ENCODE measurements around the gene OR1I1.

Gene OR1I1

DNA sequence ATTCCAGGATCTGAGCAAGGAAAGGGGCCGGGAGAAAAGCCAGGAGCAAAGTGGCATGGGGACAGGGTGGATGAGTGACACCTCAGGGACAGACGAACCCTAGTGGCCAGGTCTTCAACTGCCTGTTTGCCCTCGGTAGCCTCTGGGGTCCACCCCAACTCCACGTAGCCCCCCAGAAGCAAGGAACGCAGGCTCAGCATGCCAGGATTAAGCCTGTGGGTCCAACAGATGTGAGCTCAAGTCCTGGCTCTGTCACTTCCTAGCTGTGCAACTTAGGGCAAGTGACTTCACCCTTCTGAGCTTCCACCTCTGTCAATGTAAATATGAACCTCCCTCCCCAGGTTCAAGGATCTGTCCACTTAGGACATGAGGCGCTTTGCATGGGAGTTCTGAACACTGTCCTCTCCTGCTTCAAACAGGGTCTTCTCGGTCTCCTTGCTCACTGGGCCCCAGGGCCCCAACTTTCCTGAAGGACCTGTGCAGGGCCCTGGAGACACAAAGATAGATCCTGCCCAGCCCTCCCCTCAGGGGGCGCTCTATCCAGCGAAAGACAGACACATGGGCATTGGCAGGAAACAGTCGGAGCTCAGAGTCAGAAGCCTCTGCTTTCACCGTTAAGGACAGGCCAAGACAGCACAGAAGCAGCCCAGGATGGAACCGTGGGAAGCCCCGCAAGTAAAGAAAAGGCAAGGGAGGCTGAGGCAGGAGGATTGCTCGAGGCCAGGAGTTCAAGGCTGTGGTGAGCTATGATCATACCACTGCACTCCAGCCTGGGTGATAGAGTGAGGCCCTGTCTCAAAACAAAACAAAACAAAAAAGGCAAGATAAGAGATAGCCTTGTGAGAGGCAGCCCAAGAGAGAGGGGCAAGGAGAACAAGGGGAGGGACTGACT is 38.4 kb downstream of the OR1I1 start:
- DNase-seq (ENCODE audit: extremely low spot score), result no peak
- ChIA-PET CTCF (interaction anchor here (1.6 to 2.1 kb wide), 2 partner anchors 19 to 22 kb away, joined by 3 to 9 read pairs; no protein-coding TSS in a partner anchor), POLR2A (no interaction called here)
- TF ChIP-seq, protein P1, sequence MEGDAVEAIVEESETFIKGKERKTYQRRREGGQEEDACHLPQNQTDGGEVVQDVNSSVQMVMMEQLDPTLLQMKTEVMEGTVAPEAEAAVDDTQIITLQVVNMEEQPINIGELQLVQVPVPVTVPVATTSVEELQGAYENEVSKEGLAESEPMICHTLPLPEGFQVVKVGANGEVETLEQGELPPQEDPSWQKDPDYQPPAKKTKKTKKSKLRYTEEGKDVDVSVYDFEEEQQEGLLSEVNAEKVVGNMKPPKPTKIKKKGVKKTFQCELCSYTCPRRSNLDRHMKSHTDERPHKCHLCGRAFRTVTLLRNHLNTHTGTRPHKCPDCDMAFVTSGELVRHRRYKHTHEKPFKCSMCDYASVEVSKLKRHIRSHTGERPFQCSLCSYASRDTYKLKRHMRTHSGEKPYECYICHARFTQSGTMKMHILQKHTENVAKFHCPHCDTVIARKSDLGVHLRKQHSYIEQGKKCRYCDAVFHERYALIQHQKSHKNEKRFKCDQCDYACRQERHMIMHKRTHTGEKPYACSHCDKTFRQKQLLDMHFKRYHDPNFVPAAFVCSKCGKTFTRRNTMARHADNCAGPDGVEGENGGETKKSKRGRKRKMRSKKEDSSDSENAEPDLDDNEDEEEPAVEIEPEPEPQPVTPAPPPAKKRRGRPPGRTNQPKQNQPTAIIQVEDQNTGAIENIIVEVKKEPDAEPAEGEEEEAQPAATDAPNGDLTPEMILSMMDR (IDR thresholded peaks at IDR 0.05; ENCODE audit: control extremely low read depth, extremely low read depth, low read depth, missing control alignments), result no peak

DNA sequence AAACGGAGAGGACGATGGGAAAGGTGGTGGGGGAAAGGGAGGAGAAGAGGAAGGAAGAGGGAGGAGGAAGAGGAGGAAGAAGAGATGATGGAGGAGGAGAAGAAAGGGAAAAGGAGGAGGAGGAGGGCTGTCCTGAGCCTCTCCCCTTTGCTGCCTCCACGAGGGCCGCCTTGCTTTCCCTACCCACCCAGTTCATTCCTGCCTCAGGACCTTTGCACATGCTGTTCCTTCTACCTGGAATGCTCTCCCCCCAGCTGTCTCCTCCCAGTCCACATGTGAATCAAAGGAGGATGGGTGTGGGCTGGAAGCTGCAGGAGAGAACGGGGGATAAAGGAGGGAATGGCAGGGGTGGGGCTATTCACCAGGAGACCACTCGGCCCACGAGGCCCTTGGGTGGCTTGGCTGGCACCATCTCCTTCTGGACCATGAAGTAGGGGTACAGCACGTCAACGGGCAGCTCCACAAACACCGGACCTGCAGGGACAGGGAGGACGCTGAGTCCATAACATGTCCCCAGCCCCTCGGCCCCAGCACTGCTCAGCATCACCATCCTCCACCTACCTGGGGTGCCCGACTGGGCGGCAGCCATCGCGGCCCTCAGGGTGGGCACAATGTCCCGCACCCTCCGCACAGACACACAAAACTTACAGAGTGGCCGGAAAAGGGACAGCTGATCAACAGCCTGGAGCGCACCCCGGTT is 40.5 kb downstream of the OR1I1 start:
- ChIA-PET CTCF (interaction anchor here (1.5 to 2.0 kb wide), 2 partner anchors 22 to 27 kb away, joined by 4 to 8 read pairs; no protein-coding TSS in a partner anchor), POLR2A (no interaction called here)
- no peak for DNase-seq (ENCODE audit: extremely low spot score)
- TF ChIP-seq, protein P1 (IDR thresholded peaks at IDR 0.05; ENCODE audit: control extremely low read depth, extremely low read depth, low read depth, missing control alignments), result no peak

DNA sequence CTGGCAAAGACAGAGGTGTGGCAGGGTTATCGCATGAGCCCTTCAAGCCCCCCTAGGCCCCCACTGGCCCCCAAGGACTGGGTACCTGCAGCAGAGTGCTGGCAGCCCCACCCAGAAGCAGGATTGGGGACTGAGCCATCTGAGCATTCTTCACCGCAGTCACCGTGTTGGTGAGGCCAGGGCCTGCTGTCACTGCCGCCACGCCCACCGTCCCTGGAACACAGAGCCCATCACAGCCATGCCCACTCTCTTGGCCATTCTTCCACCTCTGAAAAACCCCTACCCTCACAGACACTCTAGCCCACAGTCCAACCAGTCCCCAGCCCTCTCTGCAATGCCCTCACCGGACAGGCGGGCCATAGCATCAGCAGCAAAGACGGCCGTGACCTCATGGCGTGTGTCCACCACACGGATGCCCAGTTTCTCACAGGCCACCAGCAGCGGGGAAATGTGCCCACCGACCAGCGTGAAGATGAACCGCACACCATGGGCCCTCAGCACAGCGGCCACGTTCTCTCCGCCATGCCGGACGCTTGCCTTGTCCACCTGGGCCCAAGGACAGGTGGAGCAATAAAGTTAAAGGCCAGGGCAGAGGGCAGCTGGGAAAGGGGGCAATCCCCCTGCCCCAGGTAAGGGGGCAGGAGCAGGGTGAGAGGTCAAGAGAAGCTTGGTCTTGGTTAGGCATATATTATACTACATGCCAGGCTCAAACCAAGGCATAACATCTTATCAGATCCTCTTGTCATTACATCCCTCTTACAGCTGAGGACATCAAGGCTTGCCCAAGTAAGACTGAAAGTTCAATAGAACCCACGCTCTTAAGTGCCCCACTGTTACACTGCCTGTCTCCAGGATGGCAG is 41.2 kb downstream of the OR1I1 start:
- TF ChIP-seq, protein P1 (IDR thresholded peaks at IDR 0.05; ENCODE audit: control extremely low read depth, extremely low read depth, low read depth, missing control alignments), result no peak
- ChIA-PET CTCF (interaction anchor here (1.4 to 3.5 kb wide), 6 partner anchors 13 to 31 kb away, joined by 4 to 13 read pairs (median 6); no protein-coding TSS in a partner anchor), POLR2A (no interaction called here)
- no peak for DNase-seq (ENCODE audit: extremely low spot score)

DNA sequence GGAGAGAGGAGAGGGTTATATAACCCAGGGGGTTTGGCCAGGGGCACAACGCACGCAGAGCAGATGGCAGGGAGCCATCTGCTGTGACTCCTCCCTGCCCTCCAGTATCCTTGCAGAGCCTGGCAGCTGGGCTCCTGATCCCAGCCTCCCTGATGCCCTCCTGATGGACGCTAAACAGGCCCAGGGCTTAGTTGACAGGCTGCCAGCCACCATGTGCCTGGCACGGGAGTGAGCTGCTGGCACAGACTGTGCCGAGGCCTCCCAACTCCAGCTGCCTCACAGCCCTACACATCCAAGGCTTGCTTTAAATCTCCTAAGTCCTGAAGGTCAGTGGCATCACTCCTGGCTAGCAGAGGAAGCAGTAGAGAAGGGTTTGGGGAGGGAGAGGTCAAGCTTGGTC is 41.9 kb downstream of the OR1I1 start:
- ChIA-PET CTCF (interaction anchor here (1.1 to 3.5 kb wide), 6 partner anchors 13 to 432 kb away, joined by 3 to 13 read pairs (median 6); no protein-coding TSS in a partner anchor), POLR2A (interaction anchor here (0.8 kb wide), 1 partner anchor 12 kb away, joined by 3 read pairs; no protein-coding TSS in a partner anchor)
- TF ChIP-seq, protein P1 (IDR thresholded peaks at IDR 0.05; ENCODE audit: control extremely low read depth, extremely low read depth, low read depth, missing control alignments), result no peak
- DNase-seq (ENCODE audit: extremely low spot score), result no peak

DNA sequence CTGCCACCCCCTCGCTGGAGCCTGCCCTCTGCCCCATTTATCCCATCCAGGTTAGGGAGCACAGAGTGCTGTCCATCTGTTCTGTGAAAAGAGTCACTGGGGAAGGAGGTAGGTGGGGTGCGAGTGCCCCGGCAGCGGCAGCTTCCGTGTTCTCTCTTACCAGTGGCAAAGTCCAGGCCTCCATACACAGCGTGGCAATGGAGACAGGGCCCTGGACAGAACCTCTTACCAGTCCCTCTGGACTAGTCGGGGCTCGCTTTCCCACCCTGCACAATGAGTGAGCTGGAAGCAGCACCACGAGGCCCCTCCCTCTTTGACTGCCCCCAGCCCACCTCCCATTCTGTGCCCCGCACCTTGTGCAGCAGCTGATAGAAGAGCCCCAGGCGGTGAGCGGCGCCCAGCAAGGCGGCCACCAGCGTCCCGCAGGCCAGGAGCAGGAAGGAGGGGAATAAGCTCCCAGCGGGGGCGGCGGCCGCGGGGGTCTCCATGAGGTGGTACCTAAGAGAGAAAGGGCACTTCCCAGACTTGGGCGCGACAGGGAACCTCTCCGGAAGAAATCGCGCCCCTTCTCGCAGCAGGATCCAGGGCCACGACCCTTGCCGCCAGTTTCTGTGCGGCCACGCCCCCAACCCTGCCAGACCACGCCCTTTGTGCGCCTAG is 42.7 kb downstream of the OR1I1 start:
- DNase-seq (ENCODE audit: extremely low spot score), result no peak
- ChIA-PET CTCF (interaction anchor here (1.1 to 3.5 kb wide), 7 partner anchors 14 to 431 kb away, joined by 3 to 13 read pairs (median 6); no protein-coding TSS in a partner anchor), POLR2A (interaction anchor here (0.5 to 0.8 kb wide), 2 partner anchors 13 to 136 kb away, joined by 3 to 6 read pairs; no protein-coding TSS in a partner anchor)
- TF ChIP-seq, protein P1 (IDR thresholded peaks at IDR 0.05; ENCODE audit: control extremely low read depth, extremely low read depth, low read depth, missing control alignments), result no peak

Data from GM10248 (cell line).